Esophagus muscularis mucosa (tissue), 3 donors: ENCODE measurements around the gene CCDC88C.

ENCODE experiments used
- CTCF ChIP-seq, 3 experiments: fragments of 200-600 bp in 2 of 3; fragments of 450-650 bp in 1 of 3; sonication (generic) in 2 of 3; IDR thresholded peaks; one replicate each; pipeline ENCODE4 v1.5.1; 2017 to 2019; ENCODE audit warnings: antibody characterized with exemption in 3 of 3, mild to moderate bottlenecking in 2 of 3, moderate library complexity in 1 of 3
- POLR2AphosphoS5 ChIP-seq, 2 donors: sonication (generic); formaldehyde crosslinking; IDR thresholded peaks; one replicate each; pipeline ENCODE4 v1.6.1; 2017; ENCODE audit warnings: antibody characterized with exemption in 2 of 2

- no peak for TF ChIP-seq POLR2AphosphoS5 (IDR thresholded peaks at IDR 0.05)
- TF ChIP-seq CTCF (IDR thresholded peaks at IDR 0.05), result no peak
Observed at GRCh38 chr14:91290986-91291385, 126.6 kb downstream of the CCDC88C start.
